KMS-11 (cell line): ENCODE measurements around the gene DDAH2.
A peak's percentile ranks its signal among the peaks of the same experiment; 100 is the strongest.

Experiments used
- H2AFZ ChIP-seq: fragments of 200-600 bp; sonication (generic); 2 replicates; pipeline ENCODE4 v1.6.1; 2016; ENCODE audit warnings: antibody characterized with exemption, mixed run types, low read depth
- H3K27ac ChIP-seq: fragments of 200-600 bp; sonication (generic); 2 replicates; pipeline ENCODE4 v1.6.1; 2016; ENCODE audit warnings: mild to moderate bottlenecking, mixed run types
- H3K27me3 ChIP-seq: fragments of 200-600 bp; sonication (generic); 2 replicates; pipeline ENCODE4 v1.6.1; 2017; ENCODE audit warnings: mild to moderate bottlenecking, low read depth, mixed run types, moderate library complexity; ENCODE audit not compliant: insufficient read depth
- H3K36me3 ChIP-seq: fragments of 200-600 bp; sonication (generic); 2 replicates; pipeline ENCODE4 v1.6.1; 2017; ENCODE audit warnings: mild to moderate bottlenecking, mixed run types; ENCODE audit not compliant: insufficient read depth
- H3K4me1 ChIP-seq: fragments of 200-600 bp; sonication (generic); 2 replicates; pipeline ENCODE4 v1.6.1; 2016; ENCODE audit warnings: mild to moderate bottlenecking, low read depth, mixed run types; ENCODE audit not compliant: poor library complexity, severe bottlenecking
- H3K4me2 ChIP-seq: fragments of 200-600 bp; sonication (generic); 2 replicates; pipeline ENCODE4 v1.7.0; 2016; ENCODE audit warnings: mild to moderate bottlenecking, mixed run types
- H3K4me3 ChIP-seq: fragments of 200-600 bp; sonication (generic); IDR thresholded peaks from 2 replicates; pipeline ENCODE4 v1.6.1; 2017; ENCODE audit warnings: low read depth, low read length, mixed read lengths; ENCODE audit not compliant: insufficient read depth
- H3K79me2 ChIP-seq: fragments of 200-600 bp; sonication (generic); 2 replicates; pipeline ENCODE4 v1.6.1; 2016; ENCODE audit warnings: low read depth, mixed run types; ENCODE audit not compliant: insufficient read depth
- H3K9ac ChIP-seq: fragments of 200-600 bp; sonication (generic); 2 replicates; pipeline ENCODE4 v1.6.1; 2016; ENCODE audit warnings: mild to moderate bottlenecking, mixed run types
- H4K20me1 ChIP-seq: fragments of 200-600 bp; sonication (generic); 2 replicates; pipeline ENCODE4 v1.6.1; 2016; ENCODE audit warnings: mild to moderate bottlenecking, mixed run types; ENCODE audit not compliant: insufficient read depth
- TF ChIP-seq, protein P1 (sequence below): fragments of 200-600 bp; sonication (generic); conservative IDR thresholded peaks from 2 replicates; pipeline ENCODE4 v1.6.1; 2017; ENCODE audit warnings: low read depth, mild to moderate bottlenecking, antibody characterized with exemption, low read length, moderate library complexity, mixed read lengths

DDAH2 gene

DNA sequence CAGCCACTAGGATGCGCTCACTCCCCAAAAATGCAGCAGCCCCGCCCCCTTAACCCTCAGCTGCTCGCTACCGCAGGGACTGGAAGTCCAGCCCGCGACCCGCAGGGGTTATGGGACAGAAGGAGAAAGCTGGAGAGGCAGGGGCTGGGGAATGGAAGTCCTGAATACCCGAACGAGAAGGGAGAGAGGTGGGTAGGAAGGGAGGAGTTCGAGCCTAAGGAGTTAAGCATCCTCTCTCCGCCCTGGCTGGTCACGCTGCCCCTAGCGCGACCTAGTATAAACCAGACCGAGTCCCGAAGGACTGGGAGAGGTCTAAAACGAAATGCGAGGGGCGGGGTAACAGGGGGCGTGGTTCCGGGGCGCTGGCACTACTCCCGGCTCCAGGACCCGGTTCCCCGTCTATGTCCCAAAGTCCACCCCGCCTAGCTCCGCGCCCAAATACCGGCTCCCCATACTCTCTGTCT, 448 bp upstream of the DDAH2 start:
- Histone ChIP-seq H3K36me3 (peaks cover 7% of the 10 kb centered on the region; the same call in 1 of the 2 replicates), H2AFZ (peak overlapping the region; percentile 65), H3K27me3 (no peaks in the 10 kb centered on the region), H3K4me2 (peak overlapping the region; percentile 52), H3K4me1 (peaks cover 27% of the 10 kb centered on the region), H3K27ac (no peak overlapping the region), H3K9ac (no peak overlapping the region; the same call in 1 of the 2 replicates), H3K4me3 (peak overlapping the region; percentile 35), H4K20me1 (no peaks in the 10 kb centered on the region), H3K79me2 (peaks cover 14% of the 10 kb centered on the region; the same call in 1 of the 2 replicates)
- TF ChIP-seq, protein P1, sequence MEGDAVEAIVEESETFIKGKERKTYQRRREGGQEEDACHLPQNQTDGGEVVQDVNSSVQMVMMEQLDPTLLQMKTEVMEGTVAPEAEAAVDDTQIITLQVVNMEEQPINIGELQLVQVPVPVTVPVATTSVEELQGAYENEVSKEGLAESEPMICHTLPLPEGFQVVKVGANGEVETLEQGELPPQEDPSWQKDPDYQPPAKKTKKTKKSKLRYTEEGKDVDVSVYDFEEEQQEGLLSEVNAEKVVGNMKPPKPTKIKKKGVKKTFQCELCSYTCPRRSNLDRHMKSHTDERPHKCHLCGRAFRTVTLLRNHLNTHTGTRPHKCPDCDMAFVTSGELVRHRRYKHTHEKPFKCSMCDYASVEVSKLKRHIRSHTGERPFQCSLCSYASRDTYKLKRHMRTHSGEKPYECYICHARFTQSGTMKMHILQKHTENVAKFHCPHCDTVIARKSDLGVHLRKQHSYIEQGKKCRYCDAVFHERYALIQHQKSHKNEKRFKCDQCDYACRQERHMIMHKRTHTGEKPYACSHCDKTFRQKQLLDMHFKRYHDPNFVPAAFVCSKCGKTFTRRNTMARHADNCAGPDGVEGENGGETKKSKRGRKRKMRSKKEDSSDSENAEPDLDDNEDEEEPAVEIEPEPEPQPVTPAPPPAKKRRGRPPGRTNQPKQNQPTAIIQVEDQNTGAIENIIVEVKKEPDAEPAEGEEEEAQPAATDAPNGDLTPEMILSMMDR = peak; percentile 47

GRCh38 chr6:31727717-31728671, 1.1 kb downstream of the DDAH2 start:
- H3K4me1 ChIP-seq = peaks cover 14% of the 10 kb centered on the region
- no peak overlapping the region for H3K9ac ChIP-seq
- peaks cover 7% of the 10 kb centered on the region; the same call in 1 of the 2 replicates for H3K36me3 ChIP-seq
- no peak overlapping the region for H2AFZ ChIP-seq
- no peak overlapping the region for H3K4me3 ChIP-seq
- no peaks in the 10 kb centered on the region for H3K79me2 ChIP-seq
- H3K4me2 ChIP-seq = no peak overlapping the region
- no peak overlapping the region for H3K27ac ChIP-seq
- no peaks in the 10 kb centered on the region for H3K27me3 ChIP-seq
- TF ChIP-seq, protein P1 = no peak
- no peaks in the 10 kb centered on the region for H4K20me1 ChIP-seq

DNA sequence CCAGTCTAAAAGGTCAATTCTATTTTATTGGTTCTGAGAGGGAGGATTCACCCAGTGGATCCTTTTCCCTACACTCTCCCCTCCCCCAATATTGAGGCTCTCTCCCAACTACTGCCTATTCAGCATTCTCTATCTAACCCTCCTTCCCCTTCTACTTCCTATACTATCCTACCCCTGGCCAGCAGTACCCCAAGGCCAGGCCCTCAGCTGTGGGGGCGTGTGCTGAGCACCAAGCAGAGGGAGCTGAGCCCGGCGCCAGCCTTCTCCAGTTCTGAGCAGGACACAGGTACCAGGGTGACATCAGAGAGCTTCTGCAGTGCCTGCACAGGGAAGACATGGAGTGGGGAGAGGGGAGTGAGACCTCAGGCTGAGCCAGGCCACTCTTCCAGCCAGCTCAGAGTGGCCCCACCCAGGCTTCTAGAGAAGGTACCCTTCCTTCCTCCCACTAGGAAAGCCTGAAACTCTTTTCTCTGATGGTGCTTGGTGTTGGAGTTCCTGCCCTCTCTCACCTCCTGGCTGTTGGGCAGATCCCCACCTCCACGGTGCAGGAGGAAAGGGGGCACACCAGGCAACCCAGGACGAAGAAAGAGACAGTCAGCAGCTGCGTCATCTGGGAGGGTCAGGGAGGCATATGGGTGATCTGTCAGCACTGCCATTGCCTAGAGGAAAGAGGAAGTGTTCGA, 1.9 kb downstream of the DDAH2 start:
- Histone ChIP-seq H3K4me3 (no peak overlapping the region), H3K36me3 (peaks cover 7% of the 10 kb centered on the region; the same call in 1 of the 2 replicates), H3K27ac (no peak overlapping the region), H4K20me1 (no peaks in the 10 kb centered on the region), H3K4me2 (no peak overlapping the region), H2AFZ (no peak overlapping the region), H3K4me1 (peaks cover 13% of the 10 kb centered on the region), H3K79me2 (no peaks in the 10 kb centered on the region), H3K9ac (no peak overlapping the region), H3K27me3 (no peaks in the 10 kb centered on the region)
- TF ChIP-seq, protein P1 = no peak

GRCh38 chr6:31725502-31726350, 3.4 kb downstream of the DDAH2 start:
- TF ChIP-seq, protein P1 = no peak
- no peaks in the 10 kb centered on the region; the same call in 1 of the 2 replicates for H3K27me3 ChIP-seq
- no peaks in the 10 kb centered on the region for H3K79me2 ChIP-seq
- H3K27ac ChIP-seq = no peak overlapping the region
- H3K4me2 ChIP-seq = no peak overlapping the region
- H3K4me3 ChIP-seq = no peak overlapping the region
- no peak overlapping the region for H2AFZ ChIP-seq
- no peaks in the 10 kb centered on the region for H4K20me1 ChIP-seq
- H3K36me3 ChIP-seq = peaks cover 3% of the 10 kb centered on the region; the same call in 1 of the 2 replicates
- H3K9ac ChIP-seq = no peak overlapping the region
- peaks cover 13% of the 10 kb centered on the region for H3K4me1 ChIP-seq
